SK-N-SH treated with all-trans-retinoic acid at 6 μM for 48 hours (cell line): ENCODE data around the gene ARFGEF2.

ENCODE experiments used
- ARNTL ChIP-seq: fragments of 450-650 bp; formaldehyde crosslinking; IDR thresholded peaks from 2 replicates; pipeline ENCODE4 v1.5.0; 2020; ENCODE audit warnings: low read depth, mild to moderate bottlenecking, moderate library complexity, borderline replicate concordance
- BACH2 ChIP-seq: fragments of 250-450 bp; sonication (Bioruptor Pico); IDR thresholded peaks from 2 replicates; pipeline ENCODE4 v1.9.0; 2021; ENCODE audit warnings: mild to moderate bottlenecking, borderline replicate concordance
- CREB5 ChIP-seq: fragments of 250-450 bp; sonication (Bioruptor Pico); IDR thresholded peaks from 2 replicates; pipeline ENCODE4 v1.5.1; 2020; ENCODE audit warnings: low read depth, mild to moderate bottlenecking, moderate library complexity
- ESRRG ChIP-seq: fragments of 250-450 bp; sonication (Bioruptor Pico); IDR thresholded peaks from 2 replicates; pipeline ENCODE4 v1.6.1; 2021; ENCODE audit warnings: mild to moderate bottlenecking
- ISL1 ChIP-seq: fragments of 250-450 bp; sonication (Bioruptor Pico); IDR thresholded peaks from 2 replicates; pipeline ENCODE4 v2.1.2; 2022; ENCODE audit warnings: mild to moderate bottlenecking, moderate library complexity
- PATZ1 ChIP-seq: fragments of 250-450 bp; sonication (Bioruptor Pico); IDR thresholded peaks from 2 replicates; pipeline ENCODE4 v1.8.0; 2020; ENCODE audit warnings: mild to moderate bottlenecking, moderate library complexity, borderline replicate concordance
- RARB ChIP-seq: fragments of 250-450 bp; sonication (Bioruptor Pico); IDR thresholded peaks from 2 replicates; pipeline ENCODE4 v1.8.0; 2021; ENCODE audit warnings: mild to moderate bottlenecking, moderate library complexity
- ZC3H10 ChIP-seq: fragments of 250-450 bp; sonication (Bioruptor Pico); IDR thresholded peaks from 2 replicates; pipeline ENCODE4 v1.5.1; 2021; ENCODE audit warnings: mild to moderate bottlenecking, moderate library complexity
- ZFP3 ChIP-seq: fragments of 250-450 bp; sonication (Bioruptor Pico); IDR thresholded peaks from 2 replicates; pipeline ENCODE4 v1.5.0; 2020; ENCODE audit warnings: mild to moderate bottlenecking, moderate library complexity
- ZFP30 ChIP-seq: fragments of 450-650 bp; formaldehyde crosslinking; IDR thresholded peaks from 2 replicates; pipeline ENCODE4 v1.5.0; 2022; ENCODE audit warnings: mild to moderate bottlenecking, moderate library complexity
- ZNF70 ChIP-seq: fragments of 450-650 bp; formaldehyde crosslinking; IDR thresholded peaks from 2 replicates; pipeline ENCODE4 v1.5.0; 2020; ENCODE audit warnings: mild to moderate bottlenecking, moderate library complexity
- ZNF8 ChIP-seq: fragments of 450-650 bp; formaldehyde crosslinking; IDR thresholded peaks from 2 replicates; pipeline ENCODE4 v1.5.0; 2020; ENCODE audit warnings: mild to moderate bottlenecking, moderate library complexity
- TF ChIP-seq, protein P1 (sequence below): fragments of 250-450 bp; sonication (Bioruptor Pico); IDR thresholded peaks from 2 replicates; pipeline ENCODE4 v1.5.0; 2020; ENCODE audit warnings: mild to moderate bottlenecking, moderate library complexity
- TF ChIP-seq, protein P2 (sequence below): fragments of 250-450 bp; sonication (Bioruptor Pico); IDR thresholded peaks from 2 replicates; pipeline ENCODE4 v1.8.0; 2021; ENCODE audit warnings: low read depth, mild to moderate bottlenecking, moderate library complexity, borderline replicate concordance

GRCh38 chr20:48999890-49000870 is 78.7 kb downstream of the ARFGEF2 start:
- TF ChIP-seq PATZ1, result no peak
- TF ChIP-seq ZNF70 (CRISPR knock-in tag), result no peak
- TF ChIP-seq RARB (CRISPR knock-in tag), result no peak
- TF ChIP-seq ARNTL (CRISPR knock-in tag), result no peak
- no peak for TF ChIP-seq ZFP3 (CRISPR knock-in tag)
- TF ChIP-seq CREB5 (CRISPR knock-in tag), result no peak
- TF ChIP-seq, protein P1, sequence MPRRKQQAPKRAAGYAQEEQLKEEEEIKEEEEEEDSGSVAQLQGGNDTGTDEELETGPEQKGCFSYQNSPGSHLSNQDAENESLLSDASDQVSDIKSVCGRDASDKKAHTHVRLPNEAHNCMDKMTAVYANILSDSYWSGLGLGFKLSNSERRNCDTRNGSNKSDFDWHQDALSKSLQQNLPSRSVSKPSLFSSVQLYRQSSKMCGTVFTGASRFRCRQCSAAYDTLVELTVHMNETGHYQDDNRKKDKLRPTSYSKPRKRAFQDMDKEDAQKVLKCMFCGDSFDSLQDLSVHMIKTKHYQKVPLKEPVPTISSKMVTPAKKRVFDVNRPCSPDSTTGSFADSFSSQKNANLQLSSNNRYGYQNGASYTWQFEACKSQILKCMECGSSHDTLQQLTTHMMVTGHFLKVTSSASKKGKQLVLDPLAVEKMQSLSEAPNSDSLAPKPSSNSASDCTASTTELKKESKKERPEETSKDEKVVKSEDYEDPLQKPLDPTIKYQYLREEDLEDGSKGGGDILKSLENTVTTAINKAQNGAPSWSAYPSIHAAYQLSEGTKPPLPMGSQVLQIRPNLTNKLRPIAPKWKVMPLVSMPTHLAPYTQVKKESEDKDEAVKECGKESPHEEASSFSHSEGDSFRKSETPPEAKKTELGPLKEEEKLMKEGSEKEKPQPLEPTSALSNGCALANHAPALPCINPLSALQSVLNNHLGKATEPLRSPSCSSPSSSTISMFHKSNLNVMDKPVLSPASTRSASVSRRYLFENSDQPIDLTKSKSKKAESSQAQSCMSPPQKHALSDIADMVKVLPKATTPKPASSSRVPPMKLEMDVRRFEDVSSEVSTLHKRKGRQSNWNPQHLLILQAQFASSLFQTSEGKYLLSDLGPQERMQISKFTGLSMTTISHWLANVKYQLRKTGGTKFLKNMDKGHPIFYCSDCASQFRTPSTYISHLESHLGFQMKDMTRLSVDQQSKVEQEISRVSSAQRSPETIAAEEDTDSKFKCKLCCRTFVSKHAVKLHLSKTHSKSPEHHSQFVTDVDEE (CRISPR knock-in tag), result no peak
- TF ChIP-seq ZFP30 (CRISPR knock-in tag), result no peak
- TF ChIP-seq ZNF8 (CRISPR knock-in tag), result no peak
- TF ChIP-seq, protein P2, sequence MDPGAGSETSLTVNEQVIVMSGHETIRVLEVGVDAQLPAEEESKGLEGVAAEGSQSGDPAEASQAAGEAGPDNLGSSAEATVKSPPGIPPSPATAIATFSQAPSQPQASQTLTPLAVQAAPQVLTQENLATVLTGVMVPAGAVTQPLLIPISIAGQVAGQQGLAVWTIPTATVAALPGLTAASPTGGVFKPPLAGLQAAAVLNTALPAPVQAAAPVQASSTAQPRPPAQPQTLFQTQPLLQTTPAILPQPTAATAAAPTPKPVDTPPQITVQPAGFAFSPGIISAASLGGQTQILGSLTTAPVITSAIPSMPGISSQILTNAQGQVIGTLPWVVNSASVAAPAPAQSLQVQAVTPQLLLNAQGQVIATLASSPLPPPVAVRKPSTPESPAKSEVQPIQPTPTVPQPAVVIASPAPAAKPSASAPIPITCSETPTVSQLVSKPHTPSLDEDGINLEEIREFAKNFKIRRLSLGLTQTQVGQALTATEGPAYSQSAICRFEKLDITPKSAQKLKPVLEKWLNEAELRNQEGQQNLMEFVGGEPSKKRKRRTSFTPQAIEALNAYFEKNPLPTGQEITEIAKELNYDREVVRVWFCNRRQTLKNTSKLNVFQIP (CRISPR knock-in tag), result no peak
- no peak for TF ChIP-seq ISL1
- TF ChIP-seq ESRRG (CRISPR knock-in tag), result no peak
- TF ChIP-seq BACH2 (CRISPR knock-in tag), result no peak
- TF ChIP-seq ZC3H10 (CRISPR knock-in tag), result no peak
